Small intestine (tissue), 7 donors: ENCODE data around the gene LGR5. TPM values are rescaled to one million over a fixed set of nuclear protein-coding genes. Genes with fewer than 3 reads are reported as not detected.

Experiments used
- DNase-seq, 2 donors: peaks; one replicate each; pipeline versions ENCODE4 v3.0.0 to v3.0.0-alpha.2; 2013
- FAIRE-seq: peaks from 2 replicates; lab custom pipeline; 2012; peaks lifted over from hg19 to GRCh38; lab: Jason Lieb, UNC
- H3K27ac ChIP-seq, 3 donors: one replicate each; pipeline ENCODE4 v1.5.1; 2013; ENCODE audit warnings: low read length in 2 of 3, mild to moderate bottlenecking in 2 of 3, control low read depth in 1 of 3, inconsistent platforms in 1 of 3, low read depth in 1 of 3, moderate library complexity in 1 of 3
- H3K27me3 ChIP-seq, 3 donors: one replicate each; pipeline ENCODE4 v1.6.1; 2013; ENCODE audit warnings: low read length in 3 of 3, inconsistent platforms in 1 of 3; ENCODE audit not compliant: control insufficient read depth in 3 of 3, insufficient read depth in 3 of 3
- H3K36me3 ChIP-seq, 3 donors: one replicate each; pipeline ENCODE4 v1.6.1; 2013; ENCODE audit warnings: low read length in 3 of 3, inconsistent platforms in 1 of 3, low read depth in 1 of 3, mild to moderate bottlenecking in 1 of 3, moderate library complexity in 1 of 3; ENCODE audit not compliant: control insufficient read depth in 3 of 3, insufficient read depth in 2 of 3
- H3K4me1 ChIP-seq, 3 donors: one replicate each; pipeline ENCODE4 v1.6.1; 2013; ENCODE audit warnings: low read length in 2 of 3, inconsistent platforms in 1 of 3, low read depth in 1 of 3, mild to moderate bottlenecking in 1 of 3, moderate library complexity in 1 of 3; ENCODE audit not compliant: control insufficient read depth in 3 of 3, insufficient read depth in 2 of 3
- H3K4me3 ChIP-seq, 3 donors: one replicate each; pipeline ENCODE4 v1.5.1; 2013; ENCODE audit warnings: low read length in 3 of 3, control low read depth in 1 of 3, inconsistent platforms in 1 of 3, low read depth in 1 of 3, mild to moderate bottlenecking in 1 of 3, moderate library complexity in 1 of 3
- H3K9me3 ChIP-seq, 2 donors: one replicate each; pipeline ENCODE4 v1.6.1; 2013; ENCODE audit warnings: low read depth in 1 of 2, low read length in 1 of 2; ENCODE audit not compliant: control insufficient read depth in 2 of 2, insufficient read depth in 1 of 2
- WGBS, 3 donors: extraction: QIAGEN DNeasy Blood & Tissue Kit; methylation state at CpG; one replicate each; pipeline ENCODE4 v1.1.7; 2013; 5-methylcytosine and 5-hydroxymethylcytosine counted together
- polyA plus RNA-seq, 4 donors: library from polyadenylated mRNA; stranded (reverse) in 3 of 4; unstranded in 1 of 4; fragments of 200-250 nt in 3 of 4; fragments of 120-200 nt in 1 of 4; gene quantifications; one replicate each; pipeline versions ENCODE4 v1.2.1 to v1.2.3, GENCODE V29; 2013
- donor health status: healthy with polysubstance abuse.
- donor health status: control.
- donor health status: control.
- donor health status: Bipolar disorder and iron deficiency.
- donor health status: healthy.

Gene LGR5
- polyA plus RNA-seq, 4 donors = 0.22 to 90.6 (median 3.3) TPM

GRCh38 chr12:71441836-71442566, 2.4 kb downstream of the LGR5 start:
- WGBS, 3 donors = 23 to 65% (median 35%) methylated on average over 4 of the region's 4 CpGs
- Histone ChIP-seq H3K9me3 (peaks cover 0 to 5% of the 10 kb centered on the region in 2 donors), H3K4me1 (peaks cover 0 to 9% (median 4%) of the 10 kb centered on the region in 3 donors), H3K27me3 (peaks cover 0 to 29% (median 14%) of the 10 kb centered on the region in 3 donors), H3K36me3 (peaks cover 0 to 3% (median 0%) of the 10 kb centered on the region in 3 donors), H3K27ac (no peak overlapping the region), H3K4me3 (peak overlapping the region in 1 of 3 donors; percentile 63)
- DNase-seq (no peak), FAIRE-seq (no peak)

- H3K4me1 ChIP-seq = peaks cover 0 to 9% (median 4%) of the 10 kb centered on the region in 3 donors
- H3K27ac ChIP-seq = no peak overlapping the region
- peaks cover 0 to 29% (median 14%) of the 10 kb centered on the region in 3 donors for H3K27me3 ChIP-seq
- 19 to 47% (median 39%) methylated on average over 1 of the region's 1 CpG for WGBS, 3 donors
- H3K4me3 ChIP-seq = peak overlapping the region in 1 of 3 donors; percentile 63
- DNase-seq (no peak), FAIRE-seq (no peak)
- H3K9me3 ChIP-seq = peaks cover 0 to under 1% of the 10 kb centered on the region in 2 donors
- peaks cover 0 to 3% (median 0%) of the 10 kb centered on the region in 3 donors for H3K36me3 ChIP-seq
Observed at GRCh38 chr12:71442567-71442931, 3.0 kb downstream of the LGR5 start.

DNA sequence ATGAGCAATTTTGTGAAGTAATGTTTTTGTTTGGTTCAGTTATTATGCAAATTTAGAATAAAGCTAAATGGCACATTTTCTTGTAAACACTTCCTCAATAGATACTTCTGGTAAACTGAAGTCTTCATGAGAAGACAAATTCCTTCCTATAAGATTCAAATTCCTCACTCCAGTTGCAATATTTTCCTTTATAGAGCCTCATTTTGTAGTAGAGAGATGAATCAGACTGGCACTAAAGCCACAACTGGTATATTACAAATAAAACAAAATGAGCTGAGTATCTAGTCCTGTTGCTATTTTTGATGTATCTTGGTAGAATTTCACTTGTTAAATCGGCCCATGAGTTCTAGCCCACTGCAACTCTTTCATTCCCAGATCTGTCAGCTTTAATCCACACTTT, 5.5 kb downstream of the LGR5 start:
- Histone ChIP-seq H3K36me3 (peaks cover 0 to 3% (median 0%) of the 10 kb centered on the region in 3 donors), H3K4me1 (peaks cover 0 to 5% (median 4%) of the 10 kb centered on the region in 3 donors), H3K27ac (no peak overlapping the region), H3K27me3 (peaks cover 0 to 17% (median 7%) of the 10 kb centered on the region in 3 donors), H3K4me3 (no peak overlapping the region), H3K9me3 (no peaks in the 10 kb centered on the region)
- DNase-seq = no peak
- WGBS, 3 donors = 13 to 45% (median 23%) methylated on average over 1 of the region's 1 CpG
- no peak for FAIRE-seq

DNA sequence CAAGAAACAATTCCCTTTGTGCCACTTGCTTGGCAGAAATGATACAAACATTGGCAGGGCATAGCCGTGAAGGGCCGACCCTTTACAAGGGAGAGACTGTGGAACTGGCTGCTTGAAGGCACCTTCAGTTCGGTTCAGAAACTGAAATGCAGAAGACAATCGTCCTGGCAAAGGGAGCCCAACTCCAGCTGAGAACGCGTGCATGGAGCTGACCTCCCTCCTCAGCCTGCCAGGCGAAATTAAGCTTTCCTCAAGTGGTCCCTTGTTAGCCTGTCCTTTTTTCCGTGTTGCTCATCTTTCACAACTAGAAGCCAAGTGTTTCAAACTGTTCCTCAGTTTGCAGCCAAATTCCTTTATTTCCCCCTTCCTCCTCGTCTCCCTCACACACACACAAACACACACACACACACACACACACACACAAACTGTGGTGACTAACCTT, 8.1 kb downstream of the LGR5 start:
- no peaks in the 10 kb centered on the region for H3K9me3 ChIP-seq
- DNase-seq (no peak), FAIRE-seq (no peak)
- no peak overlapping the region for H3K4me3 ChIP-seq
- H3K36me3 ChIP-seq = peaks cover 0 to 3% (median 0%) of the 10 kb centered on the region in 3 donors
- no peak overlapping the region for H3K27ac ChIP-seq
- H3K27me3 ChIP-seq = peaks cover 0 to 2% (median 0%) of the 10 kb centered on the region in 3 donors
- WGBS, 3 donors = 13 to 46% (median 32%) methylated on average over 9 of the region's 9 CpGs
- peaks cover 0 to 4% (median 0%) of the 10 kb centered on the region in 3 donors for H3K4me1 ChIP-seq

- H3K36me3 ChIP-seq = peaks cover 0 to 3% (median 0%) of the 10 kb centered on the region in 3 donors
- peaks cover 0 to 2% (median 0%) of the 10 kb centered on the region in 3 donors for H3K27me3 ChIP-seq
- H3K4me1 ChIP-seq = peaks cover 0 to 4% (median 0%) of the 10 kb centered on the region in 3 donors
- DNase-seq (no peak), FAIRE-seq (no peak)
- H3K9me3 ChIP-seq = no peaks in the 10 kb centered on the region
- 52 to 60% (median 52%) methylated on average over 3 of the region's 3 CpGs for WGBS, 3 donors
- H3K27ac ChIP-seq = no peak overlapping the region
- no peak overlapping the region for H3K4me3 ChIP-seq
Observed at GRCh38 chr12:71448150-71448581, 8.6 kb downstream of the LGR5 start.

GRCh38 chr12:71449373-71450070, 9.9 kb downstream of the LGR5 start:
- Histone ChIP-seq H3K27me3 (peaks cover 0 to 2% (median 0%) of the 10 kb centered on the region in 3 donors), H3K27ac (no peak overlapping the region), H3K9me3 (no peaks in the 10 kb centered on the region), H3K4me1 (peaks cover 0 to 4% (median 0%) of the 10 kb centered on the region in 3 donors), H3K36me3 (peaks cover 0 to 3% (median 0%) of the 10 kb centered on the region in 3 donors), H3K4me3 (no peak overlapping the region)
- 28 to 53% (median 40%) methylated on average over 3 of the region's 3 CpGs for WGBS, 3 donors
- FAIRE-seq = no peak
- no peak for DNase-seq

- peaks cover 0 to 2% (median 0%) of the 10 kb centered on the region in 3 donors for H3K27me3 ChIP-seq
- H3K4me3 ChIP-seq = no peak overlapping the region
- FAIRE-seq (no peak), DNase-seq (no peak)
- H3K36me3 ChIP-seq = peaks cover 0 to 3% (median 0%) of the 10 kb centered on the region in 3 donors
- H3K27ac ChIP-seq = no peak overlapping the region
- 34 to 50% (median 39%) methylated on average over 1 of the region's 1 CpG for WGBS, 3 donors
- H3K4me1 ChIP-seq = no peaks in the 10 kb centered on the region
- no peaks in the 10 kb centered on the region for H3K9me3 ChIP-seq
Observed at GRCh38 chr12:71452006-71452405, 12.4 kb downstream of the LGR5 start.

DNA sequence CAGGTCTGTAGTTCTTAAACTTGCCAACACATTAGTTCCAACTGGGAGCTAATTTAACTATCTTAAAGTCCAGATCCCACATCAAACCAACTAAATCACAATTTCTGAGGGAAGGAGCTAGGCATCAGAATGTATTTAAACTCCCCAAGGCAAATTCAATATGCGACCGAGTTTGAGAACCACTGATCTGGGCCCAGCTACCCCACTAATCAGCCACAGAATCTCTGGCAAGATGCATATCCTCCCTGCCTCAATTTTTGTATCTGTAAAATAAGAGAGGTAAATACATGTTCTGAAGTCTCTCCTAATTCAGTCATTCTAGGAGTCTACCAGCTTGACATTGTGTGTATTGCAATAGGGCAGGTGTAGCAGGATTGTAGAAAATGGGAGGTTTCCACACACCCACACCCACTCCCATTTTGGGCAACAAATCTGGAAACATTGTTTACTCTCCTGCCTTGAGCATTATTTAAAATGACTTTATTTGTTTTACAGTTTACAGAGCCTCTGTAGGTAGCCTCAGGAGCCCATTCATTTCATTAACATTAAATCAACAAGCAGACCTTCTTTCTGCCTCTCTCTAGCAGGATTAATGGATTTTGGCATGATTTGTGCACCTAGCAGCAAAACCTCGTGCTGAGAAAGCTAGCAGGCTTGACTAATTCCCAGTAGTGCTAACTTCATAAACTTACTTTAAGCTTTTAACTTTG, 15.6 kb downstream of the LGR5 start:
- FAIRE-seq (no peak), DNase-seq (no peak)
- Histone ChIP-seq H3K4me3 (no peak overlapping the region), H3K36me3 (peaks cover 0 to 3% (median 0%) of the 10 kb centered on the region in 3 donors), H3K27ac (no peak overlapping the region), H3K9me3 (no peaks in the 10 kb centered on the region), H3K27me3 (peaks cover 0 to 2% (median 0%) of the 10 kb centered on the region in 3 donors), H3K4me1 (peaks cover 0 to 10% (median 0%) of the 10 kb centered on the region in 3 donors)
- 48 to 58% (median 55%) methylated on average over 3 of the region's 3 CpGs for WGBS, 3 donors
